AG04450 (cell line): ENCODE measurements around the gene ZC3H7A. TPM values are rescaled to one million over a fixed set of nuclear protein-coding genes. Genes with fewer than 3 reads are reported as not detected.

ENCODE experiments used
- CTCF ChIA-PET: fragments of 300-600, 350-600 bp; formaldehyde crosslinking; extraction: SDS; loops from one replicate; lab custom pipeline; 2022; ENCODE audit warnings: antibody characterized with exemption, inconsistent platforms; lab: Charles Lee
- POLR2A ChIA-PET: fragments of 350-600 bp; formaldehyde crosslinking; extraction: SDS; loops from one replicate; lab custom pipeline; 2021; ENCODE audit warnings: antibody characterized with exemption, inconsistent platforms; lab: Yijun Ruan, JAX
- DNase-seq: peaks from one replicate; pipeline ENCODE4 v3.0.0-alpha.2; 2011; ENCODE audit warnings: low read depth, low spot score
- H3K27ac ChIP-seq: one replicate; pipeline ENCODE4 v1.5.1; 2012; ENCODE audit warnings: low read depth, low read length, control low read depth
- H3K27me3 ChIP-seq: one replicate; pipeline ENCODE4 v1.6.0; 2012; ENCODE audit warnings: low read length; ENCODE audit not compliant: control insufficient read depth, insufficient read depth
- H3K4me3 ChIP-seq: 2 replicates; pipeline ENCODE4 v1.5.1; 2011; ENCODE audit warnings: mild to moderate bottlenecking, low read depth, low read length, control low read depth
- H3K9me3 ChIP-seq: 2 replicates; pipeline ENCODE4 v1.5.1; 2012; ENCODE audit warnings: low read length; ENCODE audit not compliant: control insufficient read depth, insufficient read depth
- CTCF ChIP-seq: IDR thresholded peaks from 2 replicates; pipeline ENCODE4 v1.5.1; 2011; ENCODE audit warnings: low read depth, low read length, control low read depth, inconsistent platforms
- polyA minus RNA-seq: library from RNA; depleted of rRNA, polyadenylated mRNA; stranded (reverse); fragments of >200 nt; gene quantifications from 2 replicates; pipeline ENCODE4 v1.2.3, GENCODE V29; 2011; rRNA and poly(A)+ RNA removed
- polyA plus RNA-seq: library from polyadenylated mRNA; depleted of rRNA; stranded (reverse); fragments of >200 nt; gene quantifications from 2 replicates; pipeline ENCODE4 v1.2.3, GENCODE V29; 2011; rRNA removed

Gene ZC3H7A
- polyA plus RNA-seq (66.9 and 72.6 TPM in 2 replicates), polyA minus RNA-seq (32.0 and 40.6 TPM in 2 replicates)

GRCh38 chr16:11797166-11797956 lies at the start of gene ZC3H7A:
TSS of gene ZC3H7A (minus strand) at chr16:11797258. CDS start at chr16:11782354, 14,904 bp downstream.
- peak within 1 kb of the TSS; percentile 85 for H3K4me3 ChIP-seq
- ChIA-PET POLR2A (interaction anchor here (0.6 to 2.1 kb wide), 13 partner anchors 9 to 210 kb away, joined by 3 to 29 read pairs (median 5); partner anchors contain the start of genes RSL1D1 and TXNDC11), CTCF (interaction anchor here (0.6 to 3.4 kb wide), 29 partner anchors 11 to 503 kb away, joined by 3 to 18 read pairs (median 4); partner anchors contain the start of gene TXNDC11)
- DNase-seq = peak; percentile 92
- no peaks in the 10 kb centered on the region for H3K27me3 ChIP-seq
- H3K27ac ChIP-seq = peak within 1 kb of the TSS; percentile 98
- H3K9me3 ChIP-seq = no peaks in the 10 kb centered on the region
- TF ChIP-seq CTCF = peak; percentile 44

GRCh38 chr16:11844499-11844898 lies 47.4 kb upstream of the ZC3H7A start:
- H3K4me3 ChIP-seq = no peak overlapping the region
- H3K9me3 ChIP-seq = no peaks in the 10 kb centered on the region
- TF ChIP-seq CTCF = no peak
- H3K27ac ChIP-seq = no peak overlapping the region
- ChIA-PET CTCF (interaction anchor here (4.3 kb wide), 1 partner anchor 224 kb away, joined by 16 read pairs; no protein-coding TSS in a partner anchor), POLR2A (no interaction called here)
- no peaks in the 10 kb centered on the region for H3K27me3 ChIP-seq
- DNase-seq = no peak

GRCh38 chr16:11843861-11844260 lies 46.8 kb upstream of the ZC3H7A start:
- Histone ChIP-seq H3K27ac (no peak overlapping the region), H3K9me3 (no peaks in the 10 kb centered on the region), H3K4me3 (no peak overlapping the region), H3K27me3 (no peaks in the 10 kb centered on the region)
- no peak for DNase-seq
- no peak for TF ChIP-seq CTCF
- ChIA-PET CTCF (interaction anchor here (0.6 kb wide), 1 partner anchor 32 kb away, joined by 3 read pairs; no protein-coding TSS in a partner anchor), POLR2A (no interaction called here)

- no peaks in the 10 kb centered on the region for H3K27me3 ChIP-seq
- H3K27ac ChIP-seq = no peak overlapping the region
- no peak for DNase-seq
- no peak for TF ChIP-seq CTCF
- CTCF ChIA-PET = interaction anchor here (0.6 kb wide), 1 partner anchor 32 kb away, joined by 3 read pairs; no protein-coding TSS in a partner anchor
- no peak overlapping the region for H3K4me3 ChIP-seq
- POLR2A ChIA-PET = interaction anchor here (0.7 kb wide), 1 partner anchor 277 kb away, joined by 4 read pairs; no protein-coding TSS in a partner anchor
- H3K9me3 ChIP-seq = no peaks in the 10 kb centered on the region
These were observed 46.1 kb upstream of the ZC3H7A start for GRCh38 chr16:11843206-11843605.

GRCh38 chr16:11841026-11841425 lies 44.0 kb upstream of the ZC3H7A start:
- ChIA-PET POLR2A (no interaction called here), CTCF (interaction anchor here (0.6 kb wide), 1 partner anchor 21 kb away, joined by 4 read pairs; no protein-coding TSS in a partner anchor)
- no peak overlapping the region for H3K4me3 ChIP-seq
- no peak overlapping the region for H3K27ac ChIP-seq
- TF ChIP-seq CTCF = no peak
- H3K9me3 ChIP-seq = no peaks in the 10 kb centered on the region
- H3K27me3 ChIP-seq = no peaks in the 10 kb centered on the region
- no peak for DNase-seq
